Measurements from ENCODE around the gene ABI2.

Gene ABI2

GRCh38 chr2:203462308-203462707, 134.1 kb downstream of the ABI2 start:
- Histone ChIP-seq H3K4me2 (ENCODE audit: low read depth, low read length, poor library complexity, severe bottlenecking) (no peak overlapping the region), H4K20me1 (ENCODE audit: low read depth, low read length) (no peaks in the 10 kb centered on the region), H3K79me2 (ENCODE audit: insufficient read depth, low read length) (no peaks in the 10 kb centered on the region), H3K4me3 (ENCODE audit: insufficient read depth, low read length, poor library complexity, severe bottlenecking) (no peak overlapping the region), H3K9me2 (replicated peaks; ENCODE audit: insufficient read depth, low read length) (no peaks in the 10 kb centered on the region), H3K36me3 (ENCODE audit: low read length) (no peaks in the 10 kb centered on the region), H3K27ac (ENCODE audit: low read depth, low read length) (no peak overlapping the region), H3K9me3 (ENCODE audit: insufficient read depth, low read length) (no peaks in the 10 kb centered on the region), H3K27me3 (ENCODE audit: low read length) (no peaks in the 10 kb centered on the region), H3F3A (ENCODE audit: insufficient read depth) (no peaks in the 10 kb centered on the region), H2AFZ (ENCODE audit: low read depth, low read length, severe bottlenecking) (no peak overlapping the region), H3K9ac (ENCODE audit: low read length) (no peak overlapping the region)
- no peak for TF ChIP-seq EZH2phosphoT487 (conservative IDR thresholded peaks at IDR 0.05; ENCODE audit: low read length)
- TF ChIP-seq, protein P1, sequence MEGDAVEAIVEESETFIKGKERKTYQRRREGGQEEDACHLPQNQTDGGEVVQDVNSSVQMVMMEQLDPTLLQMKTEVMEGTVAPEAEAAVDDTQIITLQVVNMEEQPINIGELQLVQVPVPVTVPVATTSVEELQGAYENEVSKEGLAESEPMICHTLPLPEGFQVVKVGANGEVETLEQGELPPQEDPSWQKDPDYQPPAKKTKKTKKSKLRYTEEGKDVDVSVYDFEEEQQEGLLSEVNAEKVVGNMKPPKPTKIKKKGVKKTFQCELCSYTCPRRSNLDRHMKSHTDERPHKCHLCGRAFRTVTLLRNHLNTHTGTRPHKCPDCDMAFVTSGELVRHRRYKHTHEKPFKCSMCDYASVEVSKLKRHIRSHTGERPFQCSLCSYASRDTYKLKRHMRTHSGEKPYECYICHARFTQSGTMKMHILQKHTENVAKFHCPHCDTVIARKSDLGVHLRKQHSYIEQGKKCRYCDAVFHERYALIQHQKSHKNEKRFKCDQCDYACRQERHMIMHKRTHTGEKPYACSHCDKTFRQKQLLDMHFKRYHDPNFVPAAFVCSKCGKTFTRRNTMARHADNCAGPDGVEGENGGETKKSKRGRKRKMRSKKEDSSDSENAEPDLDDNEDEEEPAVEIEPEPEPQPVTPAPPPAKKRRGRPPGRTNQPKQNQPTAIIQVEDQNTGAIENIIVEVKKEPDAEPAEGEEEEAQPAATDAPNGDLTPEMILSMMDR (IDR thresholded peaks at IDR 0.05; ENCODE audit: insufficient read depth, low read length, poor library complexity, severe bottlenecking) = no peak

GRCh38 chr2:203463266-203463678, 135.1 kb downstream of the ABI2 start:
- Histone ChIP-seq H3K27me3 (ENCODE audit: low read length) (no peaks in the 10 kb centered on the region), H3F3A (ENCODE audit: insufficient read depth) (no peaks in the 10 kb centered on the region), H3K9me2 (replicated peaks; ENCODE audit: insufficient read depth, low read length) (no peaks in the 10 kb centered on the region), H3K27ac (ENCODE audit: low read depth, low read length) (no peak overlapping the region), H3K4me3 (ENCODE audit: insufficient read depth, low read length, poor library complexity, severe bottlenecking) (no peak overlapping the region), H3K9ac (ENCODE audit: low read length) (no peak overlapping the region), H3K9me3 (ENCODE audit: insufficient read depth, low read length) (no peaks in the 10 kb centered on the region), H3K79me2 (ENCODE audit: insufficient read depth, low read length) (no peaks in the 10 kb centered on the region), H2AFZ (ENCODE audit: low read depth, low read length, severe bottlenecking) (no peak overlapping the region), H3K4me2 (ENCODE audit: low read depth, low read length, poor library complexity, severe bottlenecking) (no peak overlapping the region), H4K20me1 (ENCODE audit: low read depth, low read length) (no peaks in the 10 kb centered on the region), H3K36me3 (ENCODE audit: low read length) (no peaks in the 10 kb centered on the region)
- no peak for TF ChIP-seq EZH2phosphoT487 (conservative IDR thresholded peaks at IDR 0.05; ENCODE audit: low read length)

GRCh38 chr2:203469546-203469945, 141.4 kb downstream of the ABI2 start:
- Histone ChIP-seq H3K9me3 (ENCODE audit: insufficient read depth, low read length) (no peaks in the 10 kb centered on the region), H3K4me2 (ENCODE audit: low read depth, low read length, poor library complexity, severe bottlenecking) (no peak overlapping the region), H3K27ac (ENCODE audit: low read depth, low read length) (no peak overlapping the region), H3K79me2 (ENCODE audit: insufficient read depth, low read length) (no peaks in the 10 kb centered on the region), H3K9me2 (replicated peaks; ENCODE audit: insufficient read depth, low read length) (no peaks in the 10 kb centered on the region), H2AFZ (ENCODE audit: low read depth, low read length, severe bottlenecking) (no peak overlapping the region), H4K20me1 (ENCODE audit: low read depth, low read length) (no peaks in the 10 kb centered on the region), H3K27me3 (ENCODE audit: low read length) (no peaks in the 10 kb centered on the region), H3K4me3 (ENCODE audit: insufficient read depth, low read length, poor library complexity, severe bottlenecking) (no peak overlapping the region), H3K36me3 (ENCODE audit: low read length) (no peaks in the 10 kb centered on the region), H3K9ac (ENCODE audit: low read length) (no peak overlapping the region), H3F3A (ENCODE audit: insufficient read depth) (no peaks in the 10 kb centered on the region)
- TF ChIP-seq EZH2phosphoT487 (conservative IDR thresholded peaks at IDR 0.05; ENCODE audit: low read length) = no peak
- TF ChIP-seq, protein P1 (IDR thresholded peaks at IDR 0.05; ENCODE audit: insufficient read depth, low read length, poor library complexity, severe bottlenecking) = no peak

GRCh38 chr2:203470371-203470770, 142.2 kb downstream of the ABI2 start:
- H3K79me2 ChIP-seq (ENCODE audit: insufficient read depth, low read length) = no peaks in the 10 kb centered on the region
- H3K4me3 ChIP-seq (ENCODE audit: insufficient read depth, low read length, poor library complexity, severe bottlenecking) = no peak overlapping the region
- TF ChIP-seq, protein P1 (IDR thresholded peaks at IDR 0.05; ENCODE audit: insufficient read depth, low read length, poor library complexity, severe bottlenecking) = no peak
- no peak for TF ChIP-seq EZH2phosphoT487 (conservative IDR thresholded peaks at IDR 0.05; ENCODE audit: low read length)
- no peak overlapping the region for H3K9ac ChIP-seq (ENCODE audit: low read length)
- H3K9me3 ChIP-seq (ENCODE audit: insufficient read depth, low read length) = no peaks in the 10 kb centered on the region
- no peak overlapping the region for H2AFZ ChIP-seq (ENCODE audit: low read depth, low read length, severe bottlenecking)
- no peaks in the 10 kb centered on the region for H3F3A ChIP-seq (ENCODE audit: insufficient read depth)
- no peak overlapping the region for H3K4me2 ChIP-seq (ENCODE audit: low read depth, low read length, poor library complexity, severe bottlenecking)
- H4K20me1 ChIP-seq (ENCODE audit: low read depth, low read length) = no peaks in the 10 kb centered on the region
- no peaks in the 10 kb centered on the region for H3K27me3 ChIP-seq (ENCODE audit: low read length)
- H3K36me3 ChIP-seq (ENCODE audit: low read length) = no peaks in the 10 kb centered on the region
- H3K9me2 ChIP-seq (replicated peaks; ENCODE audit: insufficient read depth, low read length) = no peaks in the 10 kb centered on the region
- H3K27ac ChIP-seq (ENCODE audit: low read depth, low read length) = no peak overlapping the region

Data from SU-DHL-6 (cell line).